Subcutaneous preadipocyte (primary cell): Measurements from ENCODE around the gene USP17L21. TPM values are rescaled to one million over a fixed set of nuclear protein-coding genes. Genes with fewer than 3 reads are reported as not detected.

ENCODE experiments used
- total RNA-seq: library from RNA; depleted of rRNA; stranded (reverse); fragments of >200 nt; gene quantifications from 2 replicates; pipeline ENCODE4 v1.2.3, GENCODE V29; 2012

USP17L21 gene
- total RNA-seq, result not detected in 2 replicates

DNA sequence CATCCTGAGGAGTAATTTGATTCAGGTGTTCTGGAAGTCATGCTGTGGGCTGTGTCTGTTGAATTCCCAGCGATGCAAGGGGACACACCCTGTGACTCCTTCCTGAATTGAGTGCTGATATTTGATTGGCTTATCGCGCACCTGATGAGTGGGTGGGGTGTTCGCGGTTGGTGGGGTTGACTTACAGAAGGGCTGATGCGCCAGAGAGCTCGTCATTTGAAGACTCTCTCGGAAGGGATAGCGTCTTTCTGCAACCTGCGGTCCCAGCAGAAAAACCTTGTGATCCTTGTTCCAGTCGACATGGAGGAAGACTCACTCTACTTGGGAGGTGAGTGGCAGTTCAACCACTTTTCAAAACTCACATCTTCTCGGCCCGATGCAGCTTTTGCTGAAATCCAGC is at the start of gene USP17L21:
Gene USP17L21 (plus strand): TSS at position 301 of the 400 bp plus-strand sequence. CDS start 0 bp downstream, at position 301.

GRCh38 chr4:9215105-9215504 is 47.6 kb upstream of the USP17L21 start, which contains the start of gene USP17L11:
USP17L11 (plus strand) TSS chr4:9215405; CDS start chr4:9215405, 0 bp downstream.

GRCh38 chr4:9219852-9220251 is 42.8 kb upstream of the USP17L21 start, which contains the start of gene USP17L12:
USP17L12 (plus strand) TSS chr4:9220152; CDS start chr4:9220152, 0 bp downstream.

GRCh38 chr4:9224596-9224995 is 38.1 kb upstream of the USP17L21 start, which contains the start of gene USP17L13:
USP17L13 (plus strand) TSS chr4:9224896; CDS start chr4:9224896, 0 bp downstream.

GRCh38 chr4:9234085-9234484 is 28.6 kb upstream of the USP17L21 start, which contains the start of gene USP17L15:
USP17L15 (plus strand) TSS chr4:9234385; CDS start chr4:9234385, 0 bp downstream.

DNA sequence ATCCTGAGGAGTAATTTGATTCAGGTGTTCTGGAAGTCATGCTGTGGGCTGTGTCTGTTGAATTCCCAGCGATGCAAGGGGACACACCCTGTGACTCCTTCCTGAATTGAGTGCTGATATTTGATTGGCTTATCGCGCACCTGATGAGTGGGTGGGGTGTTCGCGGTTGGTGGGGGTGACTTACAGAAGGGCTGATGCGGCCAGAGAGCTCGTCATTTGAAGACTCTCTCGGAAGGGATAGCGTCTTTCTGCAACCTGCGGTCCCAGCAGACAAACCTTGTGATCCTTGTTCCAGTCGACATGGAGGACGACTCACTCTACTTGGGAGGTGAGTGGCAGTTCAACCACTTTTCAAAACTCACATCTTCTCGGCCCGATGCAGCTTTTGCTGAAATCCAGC is 19.1 kb upstream of the USP17L21 start, which contains the start of gene USP17L17:
Gene USP17L17 (plus strand): TSS at position 301 of the 400 bp plus-strand sequence. CDS start 0 bp downstream, at position 301.

GRCh38 chr4:9247953-9248680 is 14.6 kb upstream of the USP17L21 start, which contains the start of gene USP17L18:
USP17L18 (plus strand) TSS chr4:9248630; CDS start chr4:9248630, 0 bp downstream.

GRCh38 chr4:9253078-9253477 is 9.6 kb upstream of the USP17L21 start, which contains the start of gene USP17L19:
USP17L19 (plus strand) TSS chr4:9253378; CDS start chr4:9253378, 0 bp downstream.

GRCh38 chr4:9257824-9258223 is 4.8 kb upstream of the USP17L21 start, which contains the start of gene USP17L20:
USP17L20 (plus strand) TSS chr4:9258124; CDS start chr4:9258124, 0 bp downstream.

DNA sequence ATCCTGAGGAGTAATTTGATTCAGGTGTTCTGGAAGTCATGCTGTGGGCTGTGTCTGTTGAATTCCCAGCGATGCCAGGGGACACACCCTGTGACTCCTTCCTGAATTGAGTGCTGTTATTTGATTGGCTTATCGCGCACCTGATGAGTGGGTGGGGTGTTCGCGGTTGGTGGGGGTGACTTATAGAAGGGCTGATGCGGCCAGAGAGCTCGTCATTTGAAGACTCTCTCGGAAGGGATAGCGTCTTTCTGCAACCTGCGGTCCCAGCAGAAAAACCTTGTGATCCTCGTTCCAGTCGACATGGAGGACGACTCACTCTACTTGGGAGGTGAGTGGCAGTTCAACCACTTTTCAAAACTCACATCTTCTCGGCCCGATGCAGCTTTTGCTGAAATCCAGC is 4.6 kb downstream of the USP17L21 start, which contains the start of gene USP17L22:
Gene USP17L22 (plus strand): TSS at position 301 of the 400 bp plus-strand sequence. CDS start 0 bp downstream, at position 301.

Other genes with a start within 250 kb of the USP17L21 start
- not detected in 2 replicates for gene FAM90A26, start 92.5 kb upstream of the USP17L21 start, total RNA-seq
- gene USP17L10, start 52.2 kb upstream of the USP17L21 start, total RNA-seq, result not detected in 2 replicates
- not detected in 2 replicates for gene USP17L11, start 47.5 kb upstream of the USP17L21 start, total RNA-seq
- not detected in 2 replicates for gene USP17L12, start 42.7 kb upstream of the USP17L21 start, total RNA-seq
- not detected in 2 replicates for gene USP17L13, start 38.0 kb upstream of the USP17L21 start, total RNA-seq
- gene USP17L15, start 28.5 kb upstream of the USP17L21 start, total RNA-seq, result not detected in 2 replicates
- not detected in 2 replicates for gene USP17L17, start 19.0 kb upstream of the USP17L21 start, total RNA-seq
- not detected in 2 replicates for gene USP17L18, start 14.2 kb upstream of the USP17L21 start, total RNA-seq
- gene USP17L19, start 9.5 kb upstream of the USP17L21 start, total RNA-seq, result not detected in 2 replicates
- not detected in 2 replicates for gene USP17L20, start 4.7 kb upstream of the USP17L21 start, total RNA-seq
- gene USP17L22, start 4.7 kb downstream of the USP17L21 start, total RNA-seq, result not detected in 2 replicates
- not detected in 2 replicates for gene USP17L24, start 62.3 kb downstream of the USP17L21 start, total RNA-seq
- gene USP17L25, start 67.0 kb downstream of the USP17L21 start, total RNA-seq, result not detected in 2 replicates
- not detected in 2 replicates for gene USP17L26, start 71.8 kb downstream of the USP17L21 start, total RNA-seq
- gene USP17L5, start 76.5 kb downstream of the USP17L21 start, total RNA-seq, result not detected in 2 replicates
- not detected in 2 replicates for gene USP17L27, start 81.3 kb downstream of the USP17L21 start, total RNA-seq
- gene USP17L28, start 86.0 kb downstream of the USP17L21 start, total RNA-seq, result not detected in 2 replicates
- gene USP17L29, start 90.8 kb downstream of the USP17L21 start, total RNA-seq, result not detected in 2 replicates
- not detected in 2 replicates for gene USP17L30, start 100.3 kb downstream of the USP17L21 start, total RNA-seq
- not detected in 2 replicates for gene DEFB131A, start 181.5 kb downstream of the USP17L21 start, total RNA-seq